ENCODE data around the gene SLC9A9. TPM values are rescaled to one million over a fixed set of nuclear protein-coding genes. Genes with fewer than 3 reads are reported as not detected.
A peak's percentile ranks its signal among the peaks of the same experiment; 100 is the strongest.

The SLC9A9 gene
- total and polyA plus RNA-seq, 9 of the 15 experiments (the other 6 are each of a cell fraction or from before 2014, with no cell fraction given) = 0.03 to 0.13 TPM; not detected in 7

DNA sequence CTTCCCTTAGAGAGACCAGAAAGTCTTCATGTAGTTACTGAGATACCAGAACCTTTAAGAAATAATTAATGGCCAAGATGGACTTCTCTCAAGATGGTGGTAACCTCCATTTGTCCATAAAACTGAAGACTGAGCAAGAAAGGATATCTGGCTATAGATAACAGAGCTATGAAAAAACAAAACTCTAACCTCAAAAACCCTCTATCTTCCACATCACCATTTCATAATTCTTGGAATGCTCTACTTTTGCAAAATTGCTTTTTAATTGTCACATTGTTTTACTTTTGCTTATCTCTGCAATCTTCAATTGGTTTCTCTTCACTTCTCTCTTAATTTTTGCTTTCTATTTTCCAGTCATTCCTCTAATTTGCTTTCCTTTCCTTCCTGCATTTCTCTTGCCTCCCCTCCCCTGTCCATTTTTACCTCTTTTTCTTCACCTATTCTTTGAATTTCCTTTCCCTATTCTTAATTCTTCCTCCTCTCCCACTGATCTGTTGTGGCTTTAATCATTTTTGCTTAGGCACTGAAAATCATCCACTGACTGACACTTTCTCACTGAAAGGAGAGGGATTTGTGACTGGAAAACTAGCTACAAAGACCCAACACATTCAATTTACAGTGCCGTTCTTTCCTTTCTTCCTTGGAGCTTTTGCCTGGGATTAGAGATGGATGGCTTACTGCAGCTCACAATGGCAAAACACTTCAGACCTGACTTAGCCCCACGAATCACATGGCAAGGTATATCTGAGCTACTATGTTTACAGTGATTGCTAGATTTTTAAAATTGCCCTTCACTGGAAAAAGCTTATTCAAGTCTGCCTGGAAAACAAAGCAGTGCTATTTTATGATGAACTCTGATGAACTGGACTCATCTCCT is 485.9 kb downstream of the SLC9A9 start (continued):
- no peak for TF ChIP-seq RERE (CRISPR knock-in tag; IDR thresholded peaks at IDR 0.05; ENCODE audit: borderline replicate concordance)
- no peak for TF ChIP-seq BCL6 (CRISPR knock-in tag; IDR thresholded peaks at IDR 0.05)
- TF ChIP-seq MCM2 (IDR thresholded peaks at IDR 0.05; ENCODE audit: low read depth) = no peak
- no peak for TF ChIP-seq SUPT5H (IDR thresholded peaks at IDR 0.05)
- TF ChIP-seq AFF1 (IDR thresholded peaks at IDR 0.05; ENCODE audit: low read depth in 1 of 2, partially characterized antibody in 2 of 2) = no peak
- no peak for TF ChIP-seq TCF7L2 (IDR thresholded peaks at IDR 0.05; ENCODE audit: low read depth, low read length)
- TF ChIP-seq TOE1 (IDR thresholded peaks at IDR 0.05; ENCODE audit: borderline replicate concordance) = 0 out of 2 replicates have a peak, but pooled peaks have one; percentile 23
- TF ChIP-seq TOE1 (CRISPR knock-in tag; IDR thresholded peaks at IDR 0.05; ENCODE audit: borderline replicate concordance, low read depth) = no peak
- TF ChIP-seq ZNF57 (CRISPR knock-in tag; IDR thresholded peaks at IDR 0.05) = no peak
- no peak for TF ChIP-seq FOSL1 (tag; conservative IDR thresholded peaks at IDR 0.05)
- TF ChIP-seq GABPB2 (CRISPR knock-in tag; conservative IDR thresholded peaks at IDR 0.05) = no peak
- no peak for TF ChIP-seq MAZ (CRISPR knock-in tag; conservative IDR thresholded peaks at IDR 0.05 in 1 of 2, IDR thresholded peaks at IDR 0.05 in 1 of 2)
- peak; percentile 59 for TF ChIP-seq DPF2 (IDR thresholded peaks at IDR 0.05)
- TF ChIP-seq, protein P1, sequence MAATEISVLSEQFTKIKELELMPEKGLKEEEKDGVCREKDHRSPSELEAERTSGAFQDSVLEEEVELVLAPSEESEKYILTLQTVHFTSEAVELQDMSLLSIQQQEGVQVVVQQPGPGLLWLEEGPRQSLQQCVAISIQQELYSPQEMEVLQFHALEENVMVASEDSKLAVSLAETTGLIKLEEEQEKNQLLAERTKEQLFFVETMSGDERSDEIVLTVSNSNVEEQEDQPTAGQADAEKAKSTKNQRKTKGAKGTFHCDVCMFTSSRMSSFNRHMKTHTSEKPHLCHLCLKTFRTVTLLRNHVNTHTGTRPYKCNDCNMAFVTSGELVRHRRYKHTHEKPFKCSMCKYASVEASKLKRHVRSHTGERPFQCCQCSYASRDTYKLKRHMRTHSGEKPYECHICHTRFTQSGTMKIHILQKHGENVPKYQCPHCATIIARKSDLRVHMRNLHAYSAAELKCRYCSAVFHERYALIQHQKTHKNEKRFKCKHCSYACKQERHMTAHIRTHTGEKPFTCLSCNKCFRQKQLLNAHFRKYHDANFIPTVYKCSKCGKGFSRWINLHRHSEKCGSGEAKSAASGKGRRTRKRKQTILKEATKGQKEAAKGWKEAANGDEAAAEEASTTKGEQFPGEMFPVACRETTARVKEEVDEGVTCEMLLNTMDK (IDR thresholded peaks at IDR 0.05; ENCODE audit: borderline replicate concordance, insufficient read depth, low read depth, low read length, poor library complexity, severe bottlenecking) = no peak
- TF ChIP-seq RBM17 (IDR thresholded peaks at IDR 0.05; ENCODE audit: borderline replicate concordance, low read depth, low read length) = no peak
